MM.1S (cell line): ENCODE data around the gene HHIP.

Source experiments
- DNase-seq: peaks from one replicate; pipeline ENCODE4 v3.0.0-alpha.2; 2015
- H2AFZ ChIP-seq: fragments of 300-600 bp; sonication (generic); 2 replicates; pipeline ENCODE4 v1.6.0; 2016; ENCODE audit warnings: antibody characterized with exemption, low read length
- H3F3A ChIP-seq: fragments of 300-600 bp; sonication (generic); 2 replicates; pipeline ENCODE4 v1.6.1; 2016; ENCODE audit warnings: mild to moderate bottlenecking, antibody characterized with exemption, low read length, moderate library complexity, mixed read lengths; ENCODE audit not compliant: insufficient read depth
- H3K27ac ChIP-seq: fragments of 300-600 bp; sonication (generic); 2 replicates; pipeline ENCODE4 v1.5.1; 2016; ENCODE audit warnings: mild to moderate bottlenecking, low read length
- H3K27me3 ChIP-seq: fragments of 300-600 bp; sonication (generic); replicated peaks from 2 replicates; pipeline ENCODE4 v1.6.0; 2016; ENCODE audit warnings: low read length; ENCODE audit not compliant: insufficient read depth
- H3K36me3 ChIP-seq: fragments of 300-600 bp; sonication (generic); replicated peaks from 2 replicates; pipeline ENCODE4 v1.6.1; 2016; ENCODE audit warnings: mild to moderate bottlenecking, low read length, mixed read lengths; ENCODE audit not compliant: insufficient read depth
- H3K4me1 ChIP-seq: fragments of 300-600 bp; sonication (generic); 2 replicates; pipeline ENCODE4 v1.6.1; 2016; ENCODE audit warnings: low read length, mixed read lengths
- H3K4me2 ChIP-seq: fragments of 300-600 bp; sonication (generic); 2 replicates; pipeline ENCODE4 v1.6.0; 2016; ENCODE audit warnings: low read depth, low read length
- H3K4me3 ChIP-seq: fragments of 300-600 bp; sonication (generic); 2 replicates; pipeline ENCODE4 v1.5.1; 2016; ENCODE audit warnings: low read length, mixed read lengths
- H3K79me2 ChIP-seq: fragments of 300-600 bp; sonication (generic); 2 replicates; pipeline ENCODE4 v1.6.1; 2016; ENCODE audit warnings: mixed run types, low read length, mixed read lengths
- H3K9ac ChIP-seq: fragments of 300-600 bp; sonication (generic); 2 replicates; pipeline ENCODE4 v1.6.1; 2016; ENCODE audit warnings: low read length, mixed read lengths
- H3K9me2 ChIP-seq: fragments of 300-600 bp; sonication (generic); replicated peaks from 2 replicates; pipeline ENCODE4 v1.6.1; 2016; ENCODE audit warnings: mild to moderate bottlenecking, low read length, mixed read lengths; ENCODE audit not compliant: insufficient read depth
- H3K9me3 ChIP-seq: fragments of 300-600 bp; sonication (generic); replicated peaks from 2 replicates; pipeline ENCODE4 v1.6.1; 2016; ENCODE audit warnings: mild to moderate bottlenecking, low read length, mixed read lengths; ENCODE audit not compliant: insufficient read depth
- H4K20me1 ChIP-seq: fragments of 300-600 bp; sonication (generic); 2 replicates; pipeline ENCODE4 v1.6.1; 2016; ENCODE audit warnings: mild to moderate bottlenecking, low read length, moderate library complexity, mixed read lengths; ENCODE audit not compliant: insufficient read depth
- CTCF ChIP-seq: fragments of 300-600 bp; sonication (generic); IDR thresholded peaks from 2 replicates; pipeline ENCODE4 v1.5.1; 2016; ENCODE audit warnings: antibody characterized with exemption, low read length, mixed read lengths
- EZH2 ChIP-seq: fragments of 300-600 bp; sonication (generic); optimal IDR thresholded peaks from 2 replicates; pipeline ENCODE3; 2017; ENCODE audit warnings: low read depth, mild to moderate bottlenecking, antibody characterized with exemption, low read length, mixed read lengths
- EZH2phosphoT487 ChIP-seq: fragments of 300-600 bp; sonication (generic); IDR thresholded peaks from 2 replicates; pipeline ENCODE4 v1.6.1; 2018; ENCODE audit warnings: antibody characterized with exemption, low read length

The HHIP gene

GRCh38 chr4:144644368-144645101 lies 1.4 kb upstream of the HHIP start:
- Histone ChIP-seq H3K9me3 (no peaks in the 10 kb centered on the region), H3K27me3 (no peaks in the 10 kb centered on the region), H3K4me1 (0 out of 2 replicates have a peak, but pooled peaks cover under 1% of the 10 kb centered on the region), H3K79me2 (no peaks in the 10 kb centered on the region), H3K36me3 (no peaks in the 10 kb centered on the region), H3K4me2 (no peak overlapping the region), H3K9ac (no peak overlapping the region), H4K20me1 (no peaks in the 10 kb centered on the region), H3F3A (no peaks in the 10 kb centered on the region), H2AFZ (no peak overlapping the region), H3K9me2 (no peaks in the 10 kb centered on the region), H3K4me3 (no peak overlapping the region), H3K27ac (no peak overlapping the region)
- TF ChIP-seq CTCF (no peak), EZH2 (no peak), EZH2phosphoT487 (no peak)
- no peak for DNase-seq

GRCh38 chr4:144645102-144645630 lies 790 bp upstream of the HHIP start:
- H3K9ac ChIP-seq: no peak overlapping the region
- TF ChIP-seq EZH2 (no peak), CTCF (no peak), EZH2phosphoT487 (no peak)
- no peak for DNase-seq
- no peaks in the 10 kb centered on the region for H4K20me1 ChIP-seq
- no peak overlapping the region for H3K27ac ChIP-seq
- H3K4me1 ChIP-seq: 0 out of 2 replicates have a peak, but pooled peaks cover 4% of the 10 kb centered on the region
- H3K9me3 ChIP-seq: no peaks in the 10 kb centered on the region
- H3F3A ChIP-seq: no peaks in the 10 kb centered on the region
- no peak overlapping the region for H3K4me2 ChIP-seq
- no peak overlapping the region for H2AFZ ChIP-seq
- H3K79me2 ChIP-seq: no peaks in the 10 kb centered on the region
- H3K36me3 ChIP-seq: no peaks in the 10 kb centered on the region
- H3K4me3 ChIP-seq: no peak overlapping the region
- no peaks in the 10 kb centered on the region for H3K9me2 ChIP-seq
- H3K27me3 ChIP-seq: no peaks in the 10 kb centered on the region

GRCh38 chr4:144646523-144647094 lies 653 bp downstream of the HHIP start:
- Histone ChIP-seq H3K27me3 (no peaks in the 10 kb centered on the region), H3K4me3 (peak overlapping the region; percentile 47), H3K27ac (no peak overlapping the region), H4K20me1 (no peaks in the 10 kb centered on the region), H3K4me2 (peak overlapping the region; percentile 56), H3K36me3 (no peaks in the 10 kb centered on the region), H3K9me2 (no peaks in the 10 kb centered on the region), H2AFZ (peak overlapping the region; percentile 30), H3K4me1 (0 out of 2 replicates have a peak, but pooled peaks cover 4% of the 10 kb centered on the region), H3K79me2 (no peaks in the 10 kb centered on the region), H3K9me3 (no peaks in the 10 kb centered on the region), H3K9ac (no peak overlapping the region), H3F3A (no peaks in the 10 kb centered on the region)
- no peak for DNase-seq
- TF ChIP-seq EZH2: no peak
- no peak for TF ChIP-seq EZH2phosphoT487
- peak; percentile 23 for TF ChIP-seq CTCF
